Caco-2 (cell line): ENCODE results near the gene RNF144B. TPM values are rescaled to one million over a fixed set of nuclear protein-coding genes. Genes with fewer than 3 reads are reported as not detected.

Source experiments
- BruUV-seq: library from RNA; stranded (reverse); fragments of 400-500 nt; replicated peaks from 2 replicates; lab custom pipeline; 2021; lab: Mats Ljungman, UMichigan
- CTCF ChIA-PET: fragments of 300-600 bp; sonication (Branson Sonifier 250); formaldehyde crosslinking; loops from one replicate; lab custom pipeline; 2022; ENCODE audit warnings: antibody characterized with exemption; lab: Charles Lee
- POLR2A ChIA-PET: fragments of 300-600 bp; sonication (Branson Sonifier 250); formaldehyde crosslinking; loops from one replicate; lab custom pipeline; 2022; ENCODE audit warnings: antibody characterized with exemption; lab: Charles Lee
- DNase-seq, 2 experiments: peaks; one replicate each; pipeline versions ENCODE4 v3.0.0 to v3.0.0-alpha.2; 2020 to 2022
- H3K27me3 ChIP-seq: replicated peaks from 2 replicates; pipeline ENCODE4 v1.6.0; 2011; ENCODE audit warnings: low read length; ENCODE audit not compliant: control insufficient read depth, insufficient read depth
- H3K36me3 ChIP-seq: 2 replicates; pipeline ENCODE4 v1.5.1; 2011; ENCODE audit warnings: low read length; ENCODE audit not compliant: control insufficient read depth, insufficient read depth
- H3K4me1 ChIP-seq: fragments of 250-450 bp; sonication (Bioruptor Pico); 2 replicates; pipeline ENCODE4 v1.5.1; 2020; ENCODE audit warnings: mild to moderate bottlenecking
- H3K4me3 ChIP-seq: 2 replicates; pipeline ENCODE4 v1.5.1; 2011; ENCODE audit warnings: low read depth, mild to moderate bottlenecking, control low read depth, low read length
- H3K9me3 ChIP-seq: fragments of 250-450 bp; sonication (Bioruptor Pico); 2 replicates; pipeline ENCODE4 v1.5.1; 2020; ENCODE audit warnings: mild to moderate bottlenecking, moderate library complexity
- H3K27ac Mint-ChIP-seq: one replicate; pipeline ENCODE4 v1.8.0; 2022; ENCODE audit warnings: mixed read lengths; ENCODE audit not compliant: unreplicated experiment
- H3K27me3 Mint-ChIP-seq: one replicate; pipeline ENCODE4 v1.8.0; 2022; ENCODE audit warnings: mixed read lengths; ENCODE audit not compliant: insufficient read depth, unreplicated experiment
- H3K36me3 Mint-ChIP-seq: one replicate; pipeline ENCODE4 v1.8.0; 2022; ENCODE audit warnings: mild to moderate bottlenecking, mixed read lengths; ENCODE audit not compliant: insufficient read depth, unreplicated experiment
- H3K4me1 Mint-ChIP-seq: one replicate; pipeline ENCODE4 v1.8.0; 2022; ENCODE audit warnings: low read depth, mixed read lengths; ENCODE audit not compliant: unreplicated experiment
- H3K4me3 Mint-ChIP-seq: one replicate; pipeline ENCODE4 v1.8.0; 2022; ENCODE audit warnings: mild to moderate bottlenecking, moderate library complexity, mixed read lengths; ENCODE audit not compliant: unreplicated experiment
- H3K9me3 Mint-ChIP-seq: one replicate; pipeline ENCODE4 v1.8.0; 2022; ENCODE audit warnings: mixed read lengths; ENCODE audit not compliant: unreplicated experiment
- CTCF ChIP-seq, 2 experiments: fragments of 200-600 bp in 1 of 2; IDR thresholded peaks; 1 replicate in 1 of 2; 2 replicates in 1 of 2; pipeline versions ENCODE4 v1.5.1 to v1.8.0; 2011 to 2022; ENCODE audit warnings: antibody characterized with exemption in 1 of 2, control low read depth in 1 of 2, inconsistent platforms in 1 of 2, low read depth in 1 of 2, low read length in 1 of 2, mild to moderate bottlenecking in 1 of 2, moderate library complexity in 1 of 2; ENCODE audit not compliant: insufficient read depth in 1 of 2, severe bottlenecking in 1 of 2, unreplicated experiment in 1 of 2
- intact Hi-C: fragments of 100-400 bp; cut with micrococcal nuclease; formaldehyde crosslinking; loops from one replicate; pipeline ENCODE4 v1.10.0; 2022; ENCODE audit not compliant: unreplicated experiment
- total RNA-seq: library from RNA; stranded (reverse); gene quantifications from 2 replicates; pipeline ENCODE4 v1.2.3, GENCODE V29; 2022

RNF144B gene
- total RNA-seq, 1 experiment from 2014 or later: 0.39 TPM

- CTCF ChIA-PET: no interaction called here
- no TSS peak for BruUV-seq
- DNase-seq: no peak
- Histone ChIP-seq H3K27me3 (no peaks in the 10 kb centered on the region), H3K4me1 (no peaks in the 10 kb centered on the region), H3K9me3 (no peaks in the 10 kb centered on the region), H3K36me3 (no peaks in the 10 kb centered on the region), H3K4me3 (no peak overlapping the region)
- no peak for TF ChIP-seq CTCF (IDR thresholded peaks at IDR 0.05; ENCODE audit: insufficient read depth in 1 of 2, low read depth in 1 of 2, low read length in 1 of 2, severe bottlenecking in 1 of 2, unreplicated experiment in 1 of 2)
- no peak overlapping the region for H3K4me3 Mint-ChIP-seq
- no peak overlapping the region for H3K27ac Mint-ChIP-seq
- POLR2A ChIA-PET: no interaction called here
- intact Hi-C loops: no loop called here
- H3K9me3 Mint-ChIP-seq: no peaks in the 10 kb centered on the region
- no peaks in the 10 kb centered on the region for H3K4me1 Mint-ChIP-seq
- H3K36me3 Mint-ChIP-seq: no peaks in the 10 kb centered on the region
- no peaks in the 10 kb centered on the region for H3K27me3 Mint-ChIP-seq
Observed at GRCh38 chr6:18488526-18489270, 101.5 kb downstream of the RNF144B start.

GRCh38 chr6:18489335-18489734 lies 102.2 kb downstream of the RNF144B start:
- Mint-ChIP-seq H3K4me1 (no peaks in the 10 kb centered on the region), H3K4me3 (no peak overlapping the region), H3K27me3 (no peaks in the 10 kb centered on the region), H3K9me3 (no peaks in the 10 kb centered on the region), H3K36me3 (no peaks in the 10 kb centered on the region), H3K27ac (no peak overlapping the region)
- DNase-seq: no peak
- H3K4me3 ChIP-seq: no peak overlapping the region
- H3K9me3 ChIP-seq: no peaks in the 10 kb centered on the region
- intact Hi-C loops: no loop called here
- TF ChIP-seq CTCF (IDR thresholded peaks at IDR 0.05; ENCODE audit: insufficient read depth in 1 of 2, low read depth in 1 of 2, low read length in 1 of 2, severe bottlenecking in 1 of 2, unreplicated experiment in 1 of 2): no peak
- H3K36me3 ChIP-seq: no peaks in the 10 kb centered on the region
- ChIA-PET CTCF (no interaction called here), POLR2A (no interaction called here)
- BruUV-seq: no TSS peak
- H3K27me3 ChIP-seq: no peaks in the 10 kb centered on the region
- H3K4me1 ChIP-seq: no peaks in the 10 kb centered on the region

GRCh38 chr6:18491308-18492045 lies 104.3 kb downstream of the RNF144B start:
- no peak for DNase-seq
- BruUV-seq: no TSS peak

More at GRCh38 chr6:18491308-18492045, 104.3 kb downstream of the RNF144B start:
- no peaks in the 10 kb centered on the region for H3K27me3 Mint-ChIP-seq
- TF ChIP-seq CTCF (IDR thresholded peaks at IDR 0.05; ENCODE audit: insufficient read depth in 1 of 2, low read depth in 1 of 2, low read length in 1 of 2, severe bottlenecking in 1 of 2, unreplicated experiment in 1 of 2): no peak
- no peaks in the 10 kb centered on the region for H3K36me3 ChIP-seq
- H3K4me1 ChIP-seq: no peaks in the 10 kb centered on the region
- no peak overlapping the region for H3K4me3 ChIP-seq
- POLR2A ChIA-PET: no interaction called here
- H3K27me3 ChIP-seq: no peaks in the 10 kb centered on the region
- H3K9me3 Mint-ChIP-seq: no peaks in the 10 kb centered on the region
- no peak overlapping the region for H3K4me3 Mint-ChIP-seq
- no peaks in the 10 kb centered on the region for H3K9me3 ChIP-seq
- intact Hi-C loops: no loop called here
- CTCF ChIA-PET: no interaction called here
- H3K4me1 Mint-ChIP-seq: no peaks in the 10 kb centered on the region
- no peaks in the 10 kb centered on the region for H3K36me3 Mint-ChIP-seq
- H3K27ac Mint-ChIP-seq: no peak overlapping the region
